GM21723 (cell line): ENCODE data around the gene TTC32.
"Not testable (repeated sequence)": the region's sequence is repeated elsewhere in the genome, so short reads cannot be mapped to it uniquely, and the experiment has no call there.

ENCODE experiments used
- ATAC-seq: cut with Tn5 transposase; IDR thresholded peaks from one replicate; pipeline ENCODE4 v1.9.1; 2021; ENCODE audit warnings: mild to moderate bottlenecking, moderate library complexity; ENCODE audit not compliant: unreplicated experiment

Gene TTC32

GRCh38 chr2:19901442-19902215, at the start of gene TTC32:
Gene TTC32, minus strand, starts transcription at chr2:19901983. Its CDS starts 129 bp downstream, at chr2:19901854.
- peak; percentile 87 for ATAC-seq

GRCh38 chr2:19949071-19949470, 47.3 kb upstream of the TTC32 start:
- no peak for ATAC-seq

- no peak for ATAC-seq
Measured at GRCh38 chr2:19947184-19947940, 45.6 kb upstream of the TTC32 start.

- ATAC-seq, result no peak
Measured at GRCh38 chr2:19944205-19944845, 42.5 kb upstream of the TTC32 start.

- ATAC-seq, result no peak
Measured at GRCh38 chr2:19943189-19943588, 41.4 kb upstream of the TTC32 start.

- no peak for ATAC-seq
Measured at GRCh38 chr2:19942199-19942598, 40.4 kb upstream of the TTC32 start.

GRCh38 chr2:19937004-19937403, 35.2 kb upstream of the TTC32 start:
- no peak for ATAC-seq

GRCh38 chr2:19936203-19936602, 34.4 kb upstream of the TTC32 start:
- ATAC-seq, result no peak

GRCh38 chr2:19933351-19933981, 31.7 kb upstream of the TTC32 start:
- ATAC-seq, result peak; percentile 80

- peak; percentile 40 for ATAC-seq
Measured at GRCh38 chr2:19932928-19933327, 31.1 kb upstream of the TTC32 start.

GRCh38 chr2:19929226-19929625, 27.4 kb upstream of the TTC32 start:
- ATAC-seq, result no peak

GRCh38 chr2:19927816-19928215, 26.0 kb upstream of the TTC32 start:
- ATAC-seq, result not testable (repeated sequence)

GRCh38 chr2:19924526-19924925, 22.7 kb upstream of the TTC32 start:
- not testable (repeated sequence) for ATAC-seq

- not testable (repeated sequence) for ATAC-seq
Measured at GRCh38 chr2:19922188-19922587, 20.4 kb upstream of the TTC32 start.

- no peak for ATAC-seq
Measured at GRCh38 chr2:19916385-19916950, 14.7 kb upstream of the TTC32 start.

- no peak for ATAC-seq
Measured at GRCh38 chr2:19914266-19914975, 12.6 kb upstream of the TTC32 start.

GRCh38 chr2:19911808-19912509, 10.2 kb upstream of the TTC32 start:
- ATAC-seq, result no peak

- ATAC-seq, result peak; percentile 3
Measured at GRCh38 chr2:19902216-19902740, 495 bp upstream of the TTC32 start.

GRCh38 chr2:19900931-19901441, 797 bp downstream of the TTC32 start:
- peak; percentile 20 for ATAC-seq
